Cerebellar cortex (tissue), 1 donor: ENCODE data around the gene ZNF160.
A peak's percentile ranks its signal among the peaks of the same experiment; 100 is the strongest.
"Not testable (repeated sequence)": the region's sequence is repeated elsewhere in the genome, so short reads cannot be mapped to it uniquely, and the experiment has no call there.

Experiments used
- DNase-seq: peaks from one replicate; pipeline ENCODE4 v3.0.0-alpha.2; 2015; ENCODE audit warnings: low spot score

Gene ZNF160

GRCh38 chr19:53092723-53093122 lies 10.5 kb downstream of the ZNF160 start:
- no peak for DNase-seq

GRCh38 chr19:53091413-53092254 lies 11.6 kb downstream of the ZNF160 start:
- no peak for DNase-seq

- no peak for DNase-seq
These were observed 15.1 kb downstream of the ZNF160 start for GRCh38 chr19:53088091-53088490.

GRCh38 chr19:53086949-53087348 lies 16.3 kb downstream of the ZNF160 start:
- no peak for DNase-seq

GRCh38 chr19:53085496-53085895 lies 17.7 kb downstream of the ZNF160 start:
- DNase-seq, result no peak

- DNase-seq, result no peak
These were observed 20.3 kb downstream of the ZNF160 start for GRCh38 chr19:53082929-53083328.

GRCh38 chr19:53079313-53079924 lies 23.8 kb downstream of the ZNF160 start:
- no peak for DNase-seq

GRCh38 chr19:53078668-53079067 lies 24.6 kb downstream of the ZNF160 start:
- no peak for DNase-seq

GRCh38 chr19:53076984-53077383 lies 26.2 kb downstream of the ZNF160 start:
- DNase-seq, result peak; percentile 78

- DNase-seq, result no peak
These were observed 34.4 kb downstream of the ZNF160 start for GRCh38 chr19:53068834-53069233.

- DNase-seq, result no peak
These were observed 35.0 kb downstream of the ZNF160 start for GRCh38 chr19:53068199-53068598.

GRCh38 chr19:53057904-53058580 lies 45.2 kb downstream of the ZNF160 start:
- peak; percentile 50 for DNase-seq

GRCh38 chr19:53055117-53055516 lies 48.1 kb downstream of the ZNF160 start:
- no peak for DNase-seq

GRCh38 chr19:53047379-53047778 lies 55.8 kb downstream of the ZNF160 start:
- no peak for DNase-seq

- no peak for DNase-seq
These were observed 57.7 kb downstream of the ZNF160 start for GRCh38 chr19:53045536-53045935.

- DNase-seq, result no peak
These were observed 61.9 kb downstream of the ZNF160 start for GRCh38 chr19:53041366-53041765.

GRCh38 chr19:53037101-53038097 lies 65.8 kb downstream of the ZNF160 start:
- DNase-seq, result peak; percentile 60

GRCh38 chr19:53034948-53035675 lies 68.1 kb downstream of the ZNF160 start:
- no peak for DNase-seq

GRCh38 chr19:53034054-53034453 lies 69.2 kb downstream of the ZNF160 start:
- DNase-seq, result no peak

GRCh38 chr19:53028306-53028705 lies 74.9 kb downstream of the ZNF160 start:
- not testable (repeated sequence) for DNase-seq

GRCh38 chr19:53019684-53020083 lies 83.5 kb downstream of the ZNF160 start:
- DNase-seq, result no peak
